ENCODE measurements around the gene LGR5.

Gene LGR5

GRCh38 chr12:71626768-71627167 is 187.2 kb downstream of the LGR5 start:
- Histone ChIP-seq H3K27me3 (ENCODE audit: insufficient read depth, poor library complexity, severe bottlenecking) (no peaks in the 10 kb centered on the region), H3K27ac (replicated peaks) (no peak overlapping the region), H3K4me3 (replicated peaks; ENCODE audit: insufficient read depth, low read length) (no peak overlapping the region)
- no peak for TF ChIP-seq GABPA (IDR thresholded peaks at IDR 0.05; ENCODE audit: low read depth)
- TF ChIP-seq CTCF (IDR thresholded peaks at IDR 0.05; ENCODE audit: insufficient read depth, low read length), result no peak
- TF ChIP-seq SPI1 (IDR thresholded peaks at IDR 0.05; ENCODE audit: borderline replicate concordance, low read depth), result no peak
- TF ChIP-seq REST (IDR thresholded peaks at IDR 0.05; ENCODE audit: insufficient replicate concordance, low read depth), result no peak
- no peak for TF ChIP-seq POLR2AphosphoS5 (IDR thresholded peaks at IDR 0.05; ENCODE audit: low read depth)
- DNase-seq (ENCODE audit: low read depth in 1 of 2, low spot score in 1 of 2), result no peak

- TF ChIP-seq POLR2AphosphoS5 (IDR thresholded peaks at IDR 0.05; ENCODE audit: low read depth) (no peak), SPI1 (IDR thresholded peaks at IDR 0.05; ENCODE audit: borderline replicate concordance, low read depth) (no peak), REST (IDR thresholded peaks at IDR 0.05; ENCODE audit: insufficient replicate concordance, low read depth) (no peak), CTCF (IDR thresholded peaks at IDR 0.05; ENCODE audit: insufficient read depth, low read length) (no peak), GABPA (IDR thresholded peaks at IDR 0.05; ENCODE audit: low read depth) (no peak)
- H3K27ac ChIP-seq (replicated peaks), result no peak overlapping the region
- no peak for DNase-seq (ENCODE audit: low read depth in 1 of 2, low spot score in 1 of 2)
Observed at GRCh38 chr12:71627438-71628002, 187.9 kb downstream of the LGR5 start.

More at GRCh38 chr12:71627438-71628002, 187.9 kb downstream of the LGR5 start:
- Histone ChIP-seq H3K4me3 (replicated peaks; ENCODE audit: insufficient read depth, low read length) (no peak overlapping the region), H3K27me3 (ENCODE audit: insufficient read depth, poor library complexity, severe bottlenecking) (no peaks in the 10 kb centered on the region)
